Uterus (tissue), 4 donors: Measurements from ENCODE around the gene FPR2. TPM values are rescaled to one million over a fixed set of nuclear protein-coding genes. Genes with fewer than 3 reads are reported as not detected.

ENCODE experiments used
- DNase-seq, 2 donors: peaks; one replicate each; pipeline ENCODE4 v3.0.0-alpha.2; 2019 to 2020
- H3K27ac ChIP-seq, 2 donors: fragments of 200-600 bp; sonication (generic); 1 replicate in 1 of 2; 2 replicates in 1 of 2; pipeline ENCODE4 v1.5.1; 2016 to 2018
- H3K27me3 ChIP-seq, 2 donors: fragments of 200-600 bp; sonication (generic); one replicate each; pipeline ENCODE4 v1.5.1; 2018 to 2019; ENCODE audit warnings: control low read depth in 1 of 2
- H3K36me3 ChIP-seq, 2 donors: fragments of 200-600 bp; sonication (generic); one replicate each; pipeline ENCODE4 v1.5.1; 2019; ENCODE audit warnings: control low read depth in 1 of 2
- H3K4me1 ChIP-seq, 2 donors: fragments of 200-600 bp; sonication (generic); one replicate each; pipeline ENCODE4 v1.5.1; 2018 to 2019; ENCODE audit warnings: control low read depth in 1 of 2
- H3K4me3 ChIP-seq, 2 donors: fragments of 200-600 bp; sonication (generic); 1 replicate in 1 of 2; 2 replicates in 1 of 2; pipeline ENCODE4 v1.5.1; 2018 to 2019; ENCODE audit warnings: mild to moderate bottlenecking in 1 of 2
- H3K9me3 ChIP-seq, 2 donors: fragments of 200-600 bp; sonication (generic); one replicate each; pipeline ENCODE4 v1.5.1; 2019; ENCODE audit warnings: control low read depth in 1 of 2
- POLR2A ChIP-seq, 2 donors: fragments of 450-650 bp; IDR thresholded peaks; one replicate each; pipeline ENCODE4 v1.6.1; 2016; ENCODE audit warnings: antibody characterized with exemption in 2 of 2, mild to moderate bottlenecking in 1 of 2, moderate library complexity in 1 of 2
- intact Hi-C: fragments of 100-400 bp; cut with DNase I; formaldehyde crosslinking; loops from one replicate; pipeline ENCODE4 v1.15.1; 2023; ENCODE audit warnings: low total_unique reads
- total RNA-seq, 4 donors: library from RNA; depleted of rRNA in 3 of 4; stranded (reverse); fragments of >200 nt in 3 of 4; gene quantifications; one replicate each; pipeline versions ENCODE4 v1.1.0 to v1.2.4, GENCODE V29; 2014 to 2023
- TF ChIP-seq, protein P1 (sequence below), 4 experiments: fragments of 200-600 bp in 2 of 4; fragments of 450-650 bp in 2 of 4; sonication (generic) in 2 of 4; IDR thresholded peaks; one replicate each; pipeline ENCODE4 v1.5.1; 2016 to 2019; ENCODE audit warnings: antibody characterized with exemption in 4 of 4, mild to moderate bottlenecking in 2 of 4, moderate library complexity in 1 of 4
- donor health status: DM: yes; HTN: yes; CAD: no.

The FPR2 gene, protein sequence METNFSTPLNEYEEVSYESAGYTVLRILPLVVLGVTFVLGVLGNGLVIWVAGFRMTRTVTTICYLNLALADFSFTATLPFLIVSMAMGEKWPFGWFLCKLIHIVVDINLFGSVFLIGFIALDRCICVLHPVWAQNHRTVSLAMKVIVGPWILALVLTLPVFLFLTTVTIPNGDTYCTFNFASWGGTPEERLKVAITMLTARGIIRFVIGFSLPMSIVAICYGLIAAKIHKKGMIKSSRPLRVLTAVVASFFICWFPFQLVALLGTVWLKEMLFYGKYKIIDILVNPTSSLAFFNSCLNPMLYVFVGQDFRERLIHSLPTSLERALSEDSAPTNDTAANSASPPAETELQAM
- total RNA-seq, result under 1 TPM in 2 of 4 donors, not detected in 2; 0.58 to 0.76 TPM

DNA sequence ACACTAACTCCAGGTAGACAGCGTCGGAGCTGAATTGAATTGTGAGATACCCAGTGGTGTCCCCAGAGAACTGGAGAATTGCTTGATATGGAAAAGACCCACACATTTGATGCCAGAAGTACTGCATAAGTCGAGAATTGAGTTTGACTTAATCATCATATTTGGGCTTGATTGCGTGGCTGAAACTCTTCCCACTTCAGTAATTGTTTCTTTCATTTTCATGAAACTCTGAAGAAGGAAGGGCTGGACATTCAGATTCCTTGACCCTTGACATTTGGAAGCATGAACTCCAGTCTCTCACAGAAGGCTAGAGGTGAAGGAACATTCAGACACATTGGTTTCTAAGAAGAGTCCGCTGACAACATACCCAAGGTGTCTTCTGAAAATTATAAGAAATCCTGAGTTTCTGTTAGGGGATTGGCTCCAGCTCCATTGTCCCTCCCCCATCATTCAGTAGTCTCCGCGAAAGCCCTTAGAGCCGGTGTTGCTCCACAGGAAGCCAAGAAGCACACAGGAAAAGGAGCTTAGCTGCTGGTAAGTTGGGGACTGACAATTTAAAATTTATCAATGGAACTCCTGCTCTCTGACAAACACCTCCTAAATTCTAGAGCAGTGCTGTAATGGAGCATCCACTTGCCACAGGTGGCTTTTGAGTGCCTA lies at the start of gene FPR2:
Gene FPR2, plus strand, starts transcription at position 484 of the 660 bp plus-strand sequence. CDS start 7,479 bp downstream, outside the sequence.
- intact Hi-C loops, result no loop called here

DNA sequence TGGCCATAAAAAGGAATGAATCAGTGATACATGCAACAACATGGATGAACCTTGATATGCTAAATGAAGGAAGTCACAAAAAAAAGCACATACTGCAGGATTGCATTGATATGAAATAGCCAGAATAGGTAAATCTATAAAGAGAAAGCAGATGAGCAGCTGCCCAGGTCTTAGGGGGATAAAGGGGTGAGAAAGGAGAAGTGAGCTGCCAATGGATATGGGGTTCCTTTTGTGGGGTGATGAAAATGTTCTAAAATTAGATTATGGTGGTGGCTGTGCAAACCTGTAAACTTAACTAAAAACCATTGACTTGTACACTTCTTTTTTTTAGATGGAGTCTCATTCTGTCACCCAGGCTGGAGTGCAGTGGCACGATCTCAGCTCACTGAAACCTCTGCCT lies 49.3 kb upstream of the FPR2 start:
- TF ChIP-seq, protein P1, sequence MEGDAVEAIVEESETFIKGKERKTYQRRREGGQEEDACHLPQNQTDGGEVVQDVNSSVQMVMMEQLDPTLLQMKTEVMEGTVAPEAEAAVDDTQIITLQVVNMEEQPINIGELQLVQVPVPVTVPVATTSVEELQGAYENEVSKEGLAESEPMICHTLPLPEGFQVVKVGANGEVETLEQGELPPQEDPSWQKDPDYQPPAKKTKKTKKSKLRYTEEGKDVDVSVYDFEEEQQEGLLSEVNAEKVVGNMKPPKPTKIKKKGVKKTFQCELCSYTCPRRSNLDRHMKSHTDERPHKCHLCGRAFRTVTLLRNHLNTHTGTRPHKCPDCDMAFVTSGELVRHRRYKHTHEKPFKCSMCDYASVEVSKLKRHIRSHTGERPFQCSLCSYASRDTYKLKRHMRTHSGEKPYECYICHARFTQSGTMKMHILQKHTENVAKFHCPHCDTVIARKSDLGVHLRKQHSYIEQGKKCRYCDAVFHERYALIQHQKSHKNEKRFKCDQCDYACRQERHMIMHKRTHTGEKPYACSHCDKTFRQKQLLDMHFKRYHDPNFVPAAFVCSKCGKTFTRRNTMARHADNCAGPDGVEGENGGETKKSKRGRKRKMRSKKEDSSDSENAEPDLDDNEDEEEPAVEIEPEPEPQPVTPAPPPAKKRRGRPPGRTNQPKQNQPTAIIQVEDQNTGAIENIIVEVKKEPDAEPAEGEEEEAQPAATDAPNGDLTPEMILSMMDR (IDR thresholded peaks at IDR 0.05), result no peak
- TF ChIP-seq POLR2A (IDR thresholded peaks at IDR 0.05), result no peak
- Histone ChIP-seq H3K36me3 (no peaks in the 10 kb centered on the region), H3K4me1 (no peaks in the 10 kb centered on the region), H3K4me3 (no peak overlapping the region), H3K9me3 (no peaks in the 10 kb centered on the region), H3K27ac (no peak overlapping the region), H3K27me3 (no peaks in the 10 kb centered on the region)
- no peak for DNase-seq
- intact Hi-C loops, result no loop called here

More for the DNA sequence above, at the start of gene FPR2:
- no peak within 1 kb of the TSS for H3K27ac ChIP-seq
- H3K36me3 ChIP-seq, result no peaks in the 10 kb centered on the region
- no peak for DNase-seq
- TF ChIP-seq, protein P1 (IDR thresholded peaks at IDR 0.05), result no peak
- no peak for TF ChIP-seq POLR2A (IDR thresholded peaks at IDR 0.05)
- no peaks in the 10 kb centered on the region for H3K9me3 ChIP-seq
- no peaks in the 10 kb centered on the region for H3K4me1 ChIP-seq
- no peaks in the 10 kb centered on the region for H3K27me3 ChIP-seq
- no peak within 1 kb of the TSS for H3K4me3 ChIP-seq

DNA sequence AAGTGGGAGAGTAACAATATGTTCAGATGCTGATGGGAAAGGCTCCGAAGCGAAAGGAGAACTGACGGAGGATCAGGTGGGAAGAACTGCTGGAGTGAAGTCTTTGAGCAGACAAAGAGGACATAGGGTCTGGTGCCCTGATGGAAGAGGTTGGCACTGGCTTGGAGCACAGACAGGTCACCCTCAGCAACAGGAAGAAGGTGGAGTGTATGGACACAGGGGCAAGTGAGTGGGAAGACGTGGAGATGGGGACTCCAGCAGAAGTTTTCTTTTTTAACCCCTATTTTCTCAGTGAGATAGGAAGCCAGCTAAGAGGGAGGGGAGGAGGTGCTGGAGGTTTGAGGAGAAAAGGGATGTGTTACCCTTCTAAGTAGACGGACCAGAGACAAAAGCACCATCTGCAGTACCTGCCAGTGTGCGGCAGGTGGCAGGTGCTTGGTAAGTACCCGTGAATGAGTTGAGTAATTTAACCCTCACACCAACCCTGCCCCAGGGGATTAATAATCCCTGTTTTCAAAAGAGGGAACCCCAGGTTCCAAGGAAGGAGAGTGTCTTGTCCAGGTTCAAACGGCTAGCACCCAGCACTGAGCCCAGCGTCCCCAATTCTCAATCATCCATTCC lies 48.4 kb upstream of the FPR2 start:
- H3K27me3 ChIP-seq, result no peaks in the 10 kb centered on the region
- TF ChIP-seq, protein P1 (IDR thresholded peaks at IDR 0.05), result no peak
- TF ChIP-seq POLR2A (IDR thresholded peaks at IDR 0.05), result no peak
- no peak overlapping the region for H3K4me3 ChIP-seq
- H3K9me3 ChIP-seq, result no peaks in the 10 kb centered on the region
- H3K27ac ChIP-seq, result no peak overlapping the region
- intact Hi-C loops, result no loop called here
- DNase-seq, result no peak
- no peaks in the 10 kb centered on the region for H3K4me1 ChIP-seq
- no peaks in the 10 kb centered on the region for H3K36me3 ChIP-seq

DNA sequence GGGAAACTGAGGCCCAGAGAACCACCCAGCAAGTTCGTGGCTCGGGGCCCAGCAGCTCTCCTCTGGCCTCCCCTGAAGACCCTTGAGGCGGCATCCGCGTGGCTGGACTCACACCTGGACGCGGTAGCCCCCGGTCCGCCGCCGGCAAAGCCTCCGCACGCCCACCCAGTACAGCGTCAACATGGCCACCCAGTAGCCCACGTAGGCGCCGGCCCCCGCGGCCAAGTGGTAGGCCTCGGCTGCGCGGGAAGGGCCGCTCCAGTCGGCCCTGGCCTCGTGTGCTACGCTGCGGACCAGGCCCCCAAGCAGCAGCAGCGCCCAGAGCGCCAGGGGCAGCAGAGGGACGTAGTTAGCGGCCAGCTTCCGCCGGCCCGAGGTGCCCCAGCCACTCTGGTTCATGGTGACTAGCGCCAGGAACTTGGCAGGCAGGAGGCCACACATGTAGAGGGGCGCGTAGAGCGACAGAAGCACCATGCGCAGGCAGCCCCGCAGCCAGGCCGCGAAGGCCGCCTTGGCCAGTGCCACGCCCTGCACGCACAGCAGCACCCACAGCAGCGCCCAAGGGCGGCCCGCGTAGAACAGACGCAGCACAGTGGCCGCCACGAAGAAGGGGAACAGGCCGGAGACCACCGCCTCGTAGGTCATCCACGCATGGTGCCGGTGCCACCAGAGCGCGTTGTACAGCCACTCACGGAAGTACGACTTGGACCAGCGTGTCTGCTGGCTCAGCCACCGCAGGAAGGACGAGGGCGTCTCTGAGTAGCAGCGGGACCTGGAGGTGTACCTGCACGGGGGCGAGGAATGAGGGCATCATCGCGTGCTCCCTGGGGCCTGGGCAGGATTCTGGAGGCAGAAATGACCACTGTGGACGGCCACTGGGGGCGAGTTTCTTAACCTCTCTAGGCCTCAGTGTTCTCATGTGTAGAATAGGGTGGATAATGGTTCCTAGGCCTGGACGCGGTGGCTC lies 47.4 kb upstream of the FPR2 start:
- no peak for DNase-seq
- intact Hi-C loops, result no loop called here
- no peak overlapping the region for H3K27ac ChIP-seq

More for the DNA sequence above, 47.4 kb upstream of the FPR2 start:
- Histone ChIP-seq H3K36me3 (no peaks in the 10 kb centered on the region), H3K4me3 (no peak overlapping the region), H3K4me1 (no peaks in the 10 kb centered on the region), H3K9me3 (no peaks in the 10 kb centered on the region), H3K27me3 (no peaks in the 10 kb centered on the region)
- TF ChIP-seq POLR2A (IDR thresholded peaks at IDR 0.05), result no peak
- TF ChIP-seq, protein P1 (IDR thresholded peaks at IDR 0.05), result no peak
